Glutamatergic neuron (in vitro differentiated cells): ENCODE results near the gene ENTREP3. TPM values are rescaled to one million over a fixed set of nuclear protein-coding genes. Genes with fewer than 3 reads are reported as not detected.
"Not testable (repeated sequence)": the region's sequence is repeated elsewhere in the genome, so short reads cannot be mapped to it uniquely, and the experiment has no call there.

Experiments used
- DNase-seq: peaks from one replicate; pipeline ENCODE4 v3.0.0; 2022
- H3K27ac Mint-ChIP-seq: one replicate; pipeline ENCODE4 v1.8.0; 2020; ENCODE audit warnings: mild to moderate bottlenecking, mixed read lengths, inconsistent platforms; ENCODE audit not compliant: unreplicated experiment
- H3K27me3 Mint-ChIP-seq: one replicate; pipeline ENCODE4 v1.8.0; 2020; ENCODE audit warnings: mild to moderate bottlenecking, moderate library complexity, mixed read lengths, inconsistent platforms; ENCODE audit not compliant: unreplicated experiment
- H3K36me3 Mint-ChIP-seq: one replicate; pipeline ENCODE4 v1.8.0; 2020; ENCODE audit warnings: mild to moderate bottlenecking, mixed read lengths, inconsistent platforms; ENCODE audit not compliant: unreplicated experiment
- H3K4me1 Mint-ChIP-seq: one replicate; pipeline ENCODE4 v1.8.0; 2020; ENCODE audit warnings: mild to moderate bottlenecking, low read depth, mixed read lengths, inconsistent platforms; ENCODE audit not compliant: unreplicated experiment
- H3K4me3 Mint-ChIP-seq: one replicate; pipeline ENCODE4 v1.8.0; 2020; ENCODE audit warnings: mild to moderate bottlenecking, mixed read lengths, inconsistent platforms; ENCODE audit not compliant: unreplicated experiment
- H3K9me3 Mint-ChIP-seq: one replicate; pipeline ENCODE4 v1.8.0; 2020; ENCODE audit warnings: mild to moderate bottlenecking, moderate library complexity, mixed read lengths, inconsistent platforms; ENCODE audit not compliant: unreplicated experiment
- CTCF ChIP-seq: fragments of 200-600 bp; sonication (generic); IDR thresholded peaks from one replicate; pipeline ENCODE4 v1.5.0; 2021; ENCODE audit not compliant: partially characterized antibody, unreplicated experiment
- total RNA-seq: library from RNA; stranded (reverse); fragmentation: NEBNext Ultra II Directional; extraction: Animal tissue kit (Norgen Biotek cat#: 25700); gene quantifications from one replicate; pipeline ENCODE4 v1.2.1, GENCODE V29; 2021; ENCODE audit not compliant: unreplicated experiment

Gene ENTREP3
- total RNA-seq, 1 donor from 2014 or later: 51.2 TPM

GRCh38 chr1:155294520-155295182 is 39.4 kb upstream of the ENTREP3 start:
- Mint-ChIP-seq H3K27ac (no peak overlapping the region), H3K4me3 (peak overlapping the region; percentile 81), H3K4me1 (peaks cover 2% of the 10 kb centered on the region), H3K36me3 (no peaks in the 10 kb centered on the region), H3K27me3 (peaks cover 25% of the 10 kb centered on the region), H3K9me3 (peaks cover 3% of the 10 kb centered on the region)
- DNase-seq: no peak
- no peak for TF ChIP-seq CTCF

GRCh38 chr1:155293086-155293749 is 37.9 kb upstream of the ENTREP3 start:
- DNase-seq: no peak
- H3K9me3 Mint-ChIP-seq: peaks cover 9% of the 10 kb centered on the region
- no peak overlapping the region for H3K4me3 Mint-ChIP-seq
- no peak for TF ChIP-seq CTCF
- peaks cover 2% of the 10 kb centered on the region for H3K4me1 Mint-ChIP-seq
- H3K36me3 Mint-ChIP-seq: peaks cover 8% of the 10 kb centered on the region
- no peak overlapping the region for H3K27ac Mint-ChIP-seq
- H3K27me3 Mint-ChIP-seq: peaks cover 24% of the 10 kb centered on the region

- peaks cover 14% of the 10 kb centered on the region for H3K27me3 Mint-ChIP-seq
- H3K4me3 Mint-ChIP-seq, H3K9me3 Mint-ChIP-seq, H3K27ac Mint-ChIP-seq, H3K36me3 Mint-ChIP-seq, DNase-seq, H3K4me1 Mint-ChIP-seq: not testable (repeated sequence)
These were observed 35.7 kb upstream of the ENTREP3 start for GRCh38 chr1:155291006-155291405.

GRCh38 chr1:155287987-155288543 is 32.8 kb upstream of the ENTREP3 start:
- H3K4me1 Mint-ChIP-seq: no peaks in the 10 kb centered on the region

GRCh38 chr1:155286544-155286943 is 31.3 kb upstream of the ENTREP3 start:
- H3K4me3 Mint-ChIP-seq: no peak overlapping the region
- peaks cover 2% of the 10 kb centered on the region for H3K27me3 Mint-ChIP-seq
- H3K27ac Mint-ChIP-seq: no peak overlapping the region
- DNase-seq: no peak
- H3K36me3 Mint-ChIP-seq: peaks cover 12% of the 10 kb centered on the region
- TF ChIP-seq CTCF: no peak
- peaks cover 9% of the 10 kb centered on the region for H3K9me3 Mint-ChIP-seq
- H3K4me1 Mint-ChIP-seq: no peaks in the 10 kb centered on the region

More at GRCh38 chr1:155287987-155288543, 32.8 kb upstream of the ENTREP3 start:
- H3K27ac Mint-ChIP-seq: no peak overlapping the region
- peaks cover 9% of the 10 kb centered on the region for H3K9me3 Mint-ChIP-seq
- H3K36me3 Mint-ChIP-seq: peaks cover 12% of the 10 kb centered on the region
- H3K4me3 Mint-ChIP-seq: no peak overlapping the region
- no peak for TF ChIP-seq CTCF
- H3K27me3 Mint-ChIP-seq: peaks cover 2% of the 10 kb centered on the region
- no peak for DNase-seq
